Stimulated activated naive CD8-positive, alpha-beta T cell treated with anti-CD3 and anti-CD28 coated beads, Interleukin-15, Interleukin-2, amounts not matched to agents 100 U/mL and 50 U/mL, for 24 hours (primary cell): ENCODE results near the gene JAK3.
"Not testable (repeated sequence)": the region's sequence is repeated elsewhere in the genome, so short reads cannot be mapped to it uniquely, and the experiment has no call there.

Experiments
- ATAC-seq: fragments of 150-1000 bp; cut with Tn5 transposase; one replicate; pipeline ENCODE4 v1.10.0; 2021
- DNase-seq: peaks from one replicate; pipeline ENCODE4 v3.0.0; 2021

JAK3 gene

GRCh38 chr19:17803264-17803896 is 44.4 kb downstream of the JAK3 start:
- ATAC-seq (no peak), DNase-seq (no peak)

- ATAC-seq (no peak), DNase-seq (no peak)
Observed at GRCh38 chr19:17802137-17802858, 45.5 kb downstream of the JAK3 start.

- not testable (repeated sequence) for ATAC-seq, DNase-seq
Observed at GRCh38 chr19:17798599-17798998, 49.2 kb downstream of the JAK3 start.

- ATAC-seq (peak; percentile 98), DNase-seq (peak; percentile 75)
Observed at GRCh38 chr19:17797424-17798201, 50.2 kb downstream of the JAK3 start.

GRCh38 chr19:17796838-17797423 is 50.9 kb downstream of the JAK3 start:
- ATAC-seq, result no peak

GRCh38 chr19:17796013-17796837 is 51.6 kb downstream of the JAK3 start:
- DNase-seq (no peak), ATAC-seq (no peak)

More at GRCh38 chr19:17796838-17797423, 50.9 kb downstream of the JAK3 start:
- no peak for DNase-seq

GRCh38 chr19:17795495-17795856 is 52.3 kb downstream of the JAK3 start:
- no peak for ATAC-seq
- DNase-seq, result no peak

- no peak for ATAC-seq
Observed at GRCh38 chr19:17794731-17795494, 52.9 kb downstream of the JAK3 start, which contains the start of gene B3GNT3. B3GNT3 (plus strand) TSS chr19:17795138; CDS start chr19:17807808, 12,670 bp downstream.

GRCh38 chr19:17794412-17794730 is 53.4 kb downstream of the JAK3 start:
- ATAC-seq (no peak), DNase-seq (no peak)

More at GRCh38 chr19:17794731-17795494, 52.9 kb downstream of the JAK3 start, which contains the start of gene B3GNT3:
- no peak for DNase-seq

- no peak for DNase-seq
- no peak for ATAC-seq
Observed at GRCh38 chr19:17790059-17790780, 57.6 kb downstream of the JAK3 start.

GRCh38 chr19:17788632-17789031 is 59.1 kb downstream of the JAK3 start:
- DNase-seq (no peak), ATAC-seq (no peak)

- ATAC-seq (no peak), DNase-seq (no peak)
Observed at GRCh38 chr19:17787274-17787913, 60.4 kb downstream of the JAK3 start.

- no peak for ATAC-seq
- peak; percentile 80 for DNase-seq
Observed at GRCh38 chr19:17784201-17785008, 63.4 kb downstream of the JAK3 start.

- not testable (repeated sequence) for ATAC-seq, DNase-seq
Observed at GRCh38 chr19:17783721-17784120, 64.1 kb downstream of the JAK3 start.

GRCh38 chr19:17780781-17781180 is 67.0 kb downstream of the JAK3 start:
- ATAC-seq (no peak), DNase-seq (no peak)

GRCh38 chr19:17778968-17779929 is 68.5 kb downstream of the JAK3 start:
- no peak for ATAC-seq
- DNase-seq, result no peak

GRCh38 chr19:17778251-17778967 is 69.4 kb downstream of the JAK3 start:
- ATAC-seq, result peak; percentile 41

More at GRCh38 chr19:17778251-17778967, 69.4 kb downstream of the JAK3 start:
- DNase-seq, result peak; percentile 73
